Right cardiac atrium (tissue), 5 donors: ENCODE measurements around the gene NR2E1. TPM values are rescaled to one million over a fixed set of nuclear protein-coding genes. Genes with fewer than 3 reads are reported as not detected.
A peak's percentile ranks its signal among the peaks of the same experiment; 100 is the strongest.

Experiments
- ATAC-seq, 2 donors: fragments of 200-7000 bp; cut with Tn5 transposase; one replicate each; pipeline versions ENCODE4 v1.8.0 to v1.9.1; 2020; ENCODE audit warnings: moderate library complexity in 2 of 2, mild to moderate bottlenecking in 1 of 2
- DNase-seq, 3 donors: peaks; one replicate each; pipeline ENCODE4 v3.0.0-alpha.2; 2020
- H3K27ac ChIP-seq: one replicate; pipeline ENCODE4 v1.5.1; 2013; ENCODE audit warnings: mild to moderate bottlenecking, low read length, control low read depth, moderate library complexity
- H3K27me3 ChIP-seq: one replicate; pipeline ENCODE4 v1.6.1; 2013; ENCODE audit not compliant: control insufficient read depth, insufficient read depth
- H3K4me1 ChIP-seq: one replicate; pipeline ENCODE4 v1.6.1; 2013; ENCODE audit warnings: low read length; ENCODE audit not compliant: control insufficient read depth, insufficient read depth
- H3K4me3 ChIP-seq: one replicate; pipeline ENCODE4 v1.5.1; 2013; ENCODE audit warnings: low read length, control low read depth
- H3K9me3 ChIP-seq: one replicate; pipeline ENCODE4 v1.6.1; 2013; ENCODE audit warnings: low read length; ENCODE audit not compliant: control insufficient read depth
- WGBS: extraction: QIAGEN DNeasy Blood & Tissue Kit; methylation state at CpG from one replicate; pipeline ENCODE4 v1.1.7; 2013; 5-methylcytosine and 5-hydroxymethylcytosine counted together
- intact Hi-C, 4 donors: fragments of 100-400 bp; cut with DNase I; formaldehyde crosslinking; loops; one replicate each; pipeline versions ENCODE4 v1.11.0 to v1.14.0; 2022 to 2023
- polyA plus RNA-seq: library from polyadenylated mRNA; stranded (reverse); fragments of 200-250 nt; gene quantifications from one replicate; pipeline ENCODE4 v1.2.3, GENCODE V29; 2013
- total RNA-seq, 4 donors: library from RNA; stranded (reverse); fragmentation: NEBNext Ultra II Directional; extraction: Animal tissue kit (Norgen Biotek cat#: 25700); gene quantifications; one replicate each; pipeline ENCODE4 v1.2.1, GENCODE V29; 2021
- donor health status: healthy with polysubstance abuse.
- donor health status: DM: no; HTN: yes; CAD: no.
- donor health status: DM: no; HTN: no; CAD: no.
- donor health status: DM: no; HTN: yes; CAD: no; lungs with severe emphysema.
- donor health status: DM: yes; HTN: yes; CAD: no.

The NR2E1 gene
- total and polyA plus RNA-seq, 5 donors, result not detected

DNA sequence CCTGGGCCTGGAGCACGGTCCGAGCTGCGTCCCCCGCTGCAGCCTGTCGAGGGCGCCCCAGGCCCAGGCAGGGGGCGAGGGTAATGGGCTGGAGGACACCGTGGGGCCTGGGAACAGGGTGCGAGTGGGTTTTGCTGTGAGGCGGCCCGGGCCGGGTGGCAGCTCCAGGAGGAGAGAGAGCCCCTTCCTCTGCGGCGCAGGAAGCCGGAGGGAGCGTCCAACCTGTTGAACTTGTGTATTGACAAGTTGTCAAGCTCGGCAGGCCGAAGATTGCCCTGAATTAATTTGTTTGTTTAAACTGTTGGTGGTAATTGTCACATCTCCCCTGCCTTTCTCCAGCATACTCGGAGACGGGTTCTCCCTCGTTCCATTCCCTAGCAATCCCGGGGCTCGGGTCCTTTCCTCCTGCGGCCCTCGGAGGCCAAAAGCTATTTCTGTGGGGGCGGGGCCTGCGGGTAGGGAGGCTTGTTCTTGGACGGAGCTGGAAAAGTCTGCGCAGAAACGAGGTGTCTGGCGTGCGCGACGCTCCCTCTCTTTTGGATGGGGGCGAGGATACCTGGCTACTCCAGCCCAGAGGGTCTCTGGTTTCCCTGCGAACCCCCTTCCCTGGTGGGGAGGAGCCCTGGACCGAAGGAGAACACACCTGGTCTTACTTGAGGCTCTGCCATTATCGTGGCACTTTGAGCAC is 9.9 kb downstream of the NR2E1 start:
- H3K4me1 ChIP-seq, result no peaks in the 10 kb centered on the region
- DNase-seq, result no peak
- no peak overlapping the region for H3K27ac ChIP-seq
- H3K27me3 ChIP-seq, result peaks cover 3% of the 10 kb centered on the region
- no peaks in the 10 kb centered on the region for H3K9me3 ChIP-seq
- intact Hi-C loops, result no loop called here
- no peak overlapping the region for H3K4me3 ChIP-seq
- peak in 1 of 2 donors; percentile 23 for ATAC-seq
- WGBS, result 2% methylated on average over 38 of the region's 38 CpGs

DNA sequence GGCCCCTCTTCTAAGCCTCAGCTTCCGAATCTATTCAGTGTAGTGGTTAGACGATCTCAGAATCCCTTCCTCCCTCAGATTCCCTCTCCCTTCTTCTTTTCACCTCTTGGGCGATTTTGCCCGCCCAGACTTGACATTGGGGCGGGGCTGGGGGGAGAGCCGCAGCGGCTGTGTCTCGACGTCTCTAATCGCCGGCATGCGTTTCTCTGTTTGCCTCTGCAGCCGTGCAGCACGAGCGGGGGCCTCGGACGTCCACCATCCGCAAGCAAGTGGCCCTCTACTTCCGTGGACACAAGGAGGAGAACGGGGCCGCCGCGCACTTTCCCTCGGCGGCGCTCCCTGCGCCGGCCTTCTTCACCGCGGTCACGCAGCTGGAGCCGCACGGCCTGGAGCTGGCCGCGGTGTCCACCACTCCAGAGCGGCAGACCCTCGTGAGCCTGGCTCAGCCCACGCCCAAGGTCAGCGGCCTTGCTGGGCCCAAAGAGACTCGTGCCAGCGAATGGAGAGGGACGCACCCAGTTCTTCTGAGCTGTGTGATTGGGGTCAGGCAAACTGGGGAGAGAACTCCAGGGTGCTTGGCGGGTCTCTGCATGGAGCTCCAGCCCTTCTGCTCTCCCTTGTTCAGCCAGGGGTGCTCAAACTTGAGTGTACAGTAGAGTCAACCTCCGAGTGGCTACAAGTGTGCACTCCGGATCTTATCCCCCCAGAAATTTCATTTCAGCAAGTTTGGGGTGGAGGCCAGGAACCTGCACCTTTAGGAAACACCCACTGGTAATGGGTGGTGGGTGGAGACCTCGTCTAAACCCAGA is 10.7 kb downstream of the NR2E1 start:
- no peaks in the 10 kb centered on the region for H3K9me3 ChIP-seq
- peaks cover 3% of the 10 kb centered on the region for H3K27me3 ChIP-seq
- H3K4me3 ChIP-seq, result no peak overlapping the region
- no peaks in the 10 kb centered on the region for H3K4me1 ChIP-seq
- 9% methylated on average over 46 of the region's 46 CpGs for WGBS
- ATAC-seq, result no peak
- no peak for DNase-seq
- intact Hi-C loops, result no loop called here
- no peak overlapping the region for H3K27ac ChIP-seq

DNA sequence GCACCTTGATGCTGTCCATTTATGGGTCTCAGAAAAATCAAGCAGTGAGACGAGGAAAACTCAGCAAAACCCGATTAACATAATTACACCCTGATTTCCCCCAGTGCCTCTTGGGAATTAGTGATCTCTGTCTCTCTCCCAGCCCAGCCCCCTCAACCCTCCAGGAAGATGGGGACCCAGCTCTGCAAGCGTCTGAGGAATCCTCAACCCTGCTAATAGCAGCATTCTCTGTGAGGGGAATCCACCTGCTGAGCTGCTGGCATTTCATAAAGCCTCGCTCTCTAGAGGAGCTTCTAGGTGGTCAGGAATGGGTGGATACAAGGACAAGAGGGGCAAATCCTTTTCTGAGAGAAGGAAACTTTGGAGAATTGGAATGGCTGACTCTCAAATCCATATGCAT is 13.9 kb downstream of the NR2E1 start:
- Histone ChIP-seq H3K4me1 (no peaks in the 10 kb centered on the region), H3K27me3 (peaks cover 3% of the 10 kb centered on the region), H3K9me3 (no peaks in the 10 kb centered on the region), H3K27ac (no peak overlapping the region), H3K4me3 (no peak overlapping the region)
- ATAC-seq (no peak), DNase-seq (no peak)
- intact Hi-C loops, result no loop called here
- WGBS, result 5% methylated on average over 4 of the region's 4 CpGs

DNA sequence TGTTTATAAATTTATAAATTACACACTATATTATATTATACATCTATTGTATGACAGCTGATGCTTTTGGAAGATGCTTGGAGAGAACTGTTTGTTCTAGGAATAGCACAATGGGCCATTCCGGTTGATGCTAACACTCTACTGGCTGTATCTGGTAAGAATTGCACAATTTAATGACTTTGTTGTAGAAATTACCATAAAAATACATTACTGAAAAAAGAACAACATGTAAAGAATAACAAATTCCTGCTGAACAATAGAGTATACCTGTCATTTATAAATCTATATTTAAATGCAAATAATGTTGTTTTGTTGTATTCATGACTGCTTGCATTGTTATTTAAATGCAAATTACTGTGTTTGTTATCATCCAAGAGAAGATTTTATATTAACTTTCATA is 14.4 kb downstream of the NR2E1 start:
- intact Hi-C loops, result no loop called here
- no peak overlapping the region for H3K27ac ChIP-seq
- ATAC-seq, result no peak
- peaks cover 3% of the 10 kb centered on the region for H3K27me3 ChIP-seq
- H3K4me1 ChIP-seq, result no peaks in the 10 kb centered on the region
- no peak overlapping the region for H3K4me3 ChIP-seq
- no peaks in the 10 kb centered on the region for H3K9me3 ChIP-seq
- DNase-seq, result no peak
- 20% methylated on average over 1 of the region's 1 CpG for WGBS

DNA sequence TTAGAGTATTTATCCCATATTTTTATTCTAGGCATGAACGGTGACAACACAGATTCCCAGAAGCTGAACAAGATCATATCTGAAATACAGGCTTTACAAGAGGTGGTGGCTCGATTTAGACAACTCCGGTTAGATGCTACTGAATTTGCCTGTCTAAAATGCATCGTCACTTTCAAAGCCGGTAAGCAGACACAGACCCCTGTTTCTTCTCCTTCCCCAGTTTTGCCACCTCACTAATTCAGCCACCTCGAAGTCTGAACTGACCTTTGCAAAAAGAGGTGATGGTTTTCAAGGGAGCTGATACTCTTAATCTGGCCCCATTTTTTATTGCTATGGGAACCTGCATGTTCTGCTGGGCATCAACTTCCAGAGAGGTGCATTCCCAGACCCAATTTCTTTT is 15.0 kb downstream of the NR2E1 start:
- ATAC-seq (no peak), DNase-seq (no peak)
- intact Hi-C loops, result no loop called here
- H3K27me3 ChIP-seq, result peaks cover 3% of the 10 kb centered on the region
- 61% methylated on average over 6 of the region's 6 CpGs for WGBS
- no peaks in the 10 kb centered on the region for H3K4me1 ChIP-seq
- no peaks in the 10 kb centered on the region for H3K9me3 ChIP-seq
- H3K27ac ChIP-seq, result no peak overlapping the region
- H3K4me3 ChIP-seq, result no peak overlapping the region

DNA sequence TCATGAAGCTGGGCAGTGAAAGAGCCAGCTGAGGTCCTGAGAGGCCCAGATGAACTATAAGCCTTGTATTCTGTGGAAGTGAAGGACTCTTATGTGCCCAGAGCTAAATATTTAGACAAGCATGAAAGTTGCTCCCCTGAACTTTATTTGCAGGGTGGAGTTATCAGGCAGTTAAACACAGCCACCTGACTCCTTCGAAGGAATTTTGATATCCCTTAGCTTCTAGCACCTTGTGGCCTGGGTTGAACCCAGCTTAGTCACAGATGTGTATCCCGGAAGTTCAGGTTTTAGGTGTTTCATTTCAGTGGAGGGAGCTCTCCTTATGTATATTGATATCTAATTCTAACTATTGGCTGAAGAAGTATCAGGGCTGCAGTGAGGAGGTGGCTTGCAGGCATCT is 20.4 kb downstream of the NR2E1 start:
- H3K4me3 ChIP-seq, result no peak overlapping the region
- no peaks in the 10 kb centered on the region for H3K4me1 ChIP-seq
- peaks cover 4% of the 10 kb centered on the region for H3K27me3 ChIP-seq
- no peaks in the 10 kb centered on the region for H3K9me3 ChIP-seq
- DNase-seq (no peak), ATAC-seq (no peak)
- no peak overlapping the region for H3K27ac ChIP-seq
- intact Hi-C loops, result no loop called here
- 77% methylated on average over 2 of the region's 2 CpGs for WGBS

DNA sequence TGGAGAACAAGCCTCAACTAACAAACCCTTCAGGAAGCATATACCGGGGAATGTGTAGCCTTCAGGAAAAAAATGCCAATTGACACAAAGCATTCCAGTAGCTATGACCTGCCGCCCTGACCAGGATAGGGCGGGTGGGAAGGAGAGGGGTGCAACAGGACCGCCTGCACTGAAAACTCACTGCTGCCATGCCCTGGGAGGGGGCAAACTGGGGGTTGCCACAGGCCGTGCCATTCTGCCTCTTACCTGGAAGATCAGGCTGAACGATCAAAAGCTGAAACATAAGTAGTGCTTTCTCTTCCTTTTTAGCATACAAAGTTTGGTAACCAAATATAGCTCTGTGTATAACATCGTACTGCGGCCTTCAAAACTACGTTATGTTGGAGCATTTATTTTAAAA is 21.7 kb downstream of the NR2E1 start:
- Histone ChIP-seq H3K27me3 (peaks cover 4% of the 10 kb centered on the region), H3K4me3 (no peak overlapping the region)

DNA sequence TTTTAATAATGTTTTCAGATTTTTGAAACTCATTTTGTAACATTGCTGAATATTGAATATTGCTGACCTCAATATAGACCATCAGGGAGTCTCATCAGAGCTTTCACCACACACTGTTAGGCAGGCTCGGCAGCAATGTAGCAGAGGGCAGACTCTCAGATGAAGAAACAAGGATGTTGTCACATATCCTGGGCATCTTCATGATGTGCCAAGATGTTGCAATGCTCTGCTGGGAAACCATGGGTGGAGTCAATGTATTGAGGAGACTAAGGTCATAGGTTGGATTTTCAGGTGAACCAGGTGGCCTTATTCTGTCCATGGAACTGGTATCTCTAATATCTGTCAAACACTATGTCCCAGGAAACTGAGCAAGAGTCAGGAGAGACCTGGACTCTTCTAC is 27.3 kb downstream of the NR2E1 start:
- 83% methylated on average over 1 of the region's 1 CpG for WGBS
- no peaks in the 10 kb centered on the region for H3K9me3 ChIP-seq
- H3K27ac ChIP-seq, result no peak overlapping the region
- DNase-seq (no peak), ATAC-seq (no peak)
- H3K27me3 ChIP-seq, result peaks cover 4% of the 10 kb centered on the region
- H3K4me1 ChIP-seq, result no peaks in the 10 kb centered on the region
- no peak overlapping the region for H3K4me3 ChIP-seq
- intact Hi-C loops, result no loop called here

More for the DNA sequence above, 21.7 kb downstream of the NR2E1 start:
- ATAC-seq, result no peak
- no peaks in the 10 kb centered on the region for H3K9me3 ChIP-seq
- WGBS, result 86% methylated on average over 9 of the region's 9 CpGs
- intact Hi-C loops, result no loop called here
- no peak overlapping the region for H3K27ac ChIP-seq
- no peaks in the 10 kb centered on the region for H3K4me1 ChIP-seq
- DNase-seq, result no peak

DNA sequence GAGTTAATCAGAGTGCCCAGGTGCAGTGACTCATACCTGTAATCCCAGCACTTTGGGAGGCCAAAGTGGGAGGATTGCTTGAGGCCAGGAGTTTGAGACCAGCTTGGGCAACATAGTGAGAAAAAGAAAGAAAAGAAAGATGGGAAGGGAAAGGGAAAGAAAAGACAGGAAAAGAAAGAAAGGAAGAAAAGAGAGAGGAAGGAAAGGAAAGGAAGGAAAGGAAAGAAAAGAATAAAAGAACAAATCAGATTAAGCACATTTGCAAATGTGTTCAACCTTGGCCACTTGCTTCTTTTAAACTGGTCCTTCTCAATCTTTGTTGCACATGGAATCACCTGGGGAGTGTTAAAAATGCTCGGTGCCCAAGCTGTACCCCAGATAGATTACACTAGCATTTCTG is 28.0 kb downstream of the NR2E1 start:
- peaks cover 4% of the 10 kb centered on the region for H3K27me3 ChIP-seq
- intact Hi-C loops, result no loop called here
- 71% methylated on average over 1 of the region's 1 CpG for WGBS
- DNase-seq (no peak), ATAC-seq (no peak)
- H3K9me3 ChIP-seq, result no peaks in the 10 kb centered on the region
- H3K4me1 ChIP-seq, result no peaks in the 10 kb centered on the region
- no peak overlapping the region for H3K27ac ChIP-seq
- no peak overlapping the region for H3K4me3 ChIP-seq

DNA sequence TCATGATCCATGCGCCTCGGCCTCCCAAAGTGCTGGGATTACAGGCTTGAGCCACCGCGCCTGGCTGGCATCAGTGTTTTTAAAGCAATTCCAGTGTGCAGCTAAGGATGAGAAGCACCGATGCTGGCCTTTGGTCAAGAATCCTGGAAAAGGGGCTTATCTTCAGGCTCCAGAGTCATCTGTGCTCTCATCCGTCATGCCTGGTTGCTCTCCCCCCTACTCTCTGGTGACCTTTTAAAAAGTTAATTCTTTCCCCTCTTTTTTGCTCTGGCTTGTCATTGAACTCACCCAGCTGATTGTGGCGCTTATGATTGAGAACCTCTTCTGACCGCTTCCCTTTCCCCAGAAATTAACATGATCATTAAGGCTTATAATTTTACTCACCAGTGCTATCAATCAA is 28.7 kb downstream of the NR2E1 start:
- intact Hi-C loops, result no loop called here
- Histone ChIP-seq H3K9me3 (no peaks in the 10 kb centered on the region), H3K27me3 (peaks cover 2% of the 10 kb centered on the region), H3K4me1 (no peaks in the 10 kb centered on the region), H3K27ac (no peak overlapping the region), H3K4me3 (no peak overlapping the region)
- ATAC-seq, result no peak
- WGBS, result 65% methylated on average over 8 of the region's 8 CpGs
- no peak for DNase-seq

DNA sequence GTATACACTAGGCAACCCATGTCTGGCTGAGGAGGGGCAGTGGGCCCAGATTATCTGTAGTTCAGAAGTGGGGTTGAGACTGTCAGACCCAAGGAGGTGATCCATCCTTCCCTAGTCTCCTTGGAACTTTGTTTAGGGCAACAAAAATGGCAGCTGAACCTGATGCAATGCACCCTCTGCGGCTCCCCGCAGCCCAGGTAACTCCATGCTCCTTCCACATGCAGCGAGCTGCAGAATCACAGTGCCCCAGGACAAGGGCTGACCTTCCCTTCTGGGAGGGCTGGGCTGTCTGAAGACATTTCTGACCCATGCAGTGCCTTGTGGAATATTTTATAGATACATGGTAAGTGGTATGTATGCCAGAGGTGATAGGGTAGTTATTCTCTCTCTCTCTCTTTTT is 29.4 kb downstream of the NR2E1 start:
- H3K9me3 ChIP-seq, result no peaks in the 10 kb centered on the region
- WGBS, result 83% methylated on average over 3 of the region's 3 CpGs
- H3K27me3 ChIP-seq, result peaks cover 2% of the 10 kb centered on the region
- intact Hi-C loops, result no loop called here
- no peaks in the 10 kb centered on the region for H3K4me1 ChIP-seq
- H3K4me3 ChIP-seq, result no peak overlapping the region
- no peak overlapping the region for H3K27ac ChIP-seq
- ATAC-seq (no peak), DNase-seq (no peak)
